Embryonic facial prominence (tissue), 1 donor: Measurements from ENCODE around the gene CAP2.
"Not testable (repeated sequence)": the region's sequence is repeated elsewhere in the genome, so short reads cannot be mapped to it uniquely, and the experiment has no call there.

Experiments used
- DNase-seq: peaks from one replicate; pipeline ENCODE4 v3.0.0-alpha.2; 2016; ENCODE audit errors: extremely low spot score

The CAP2 gene

DNA sequence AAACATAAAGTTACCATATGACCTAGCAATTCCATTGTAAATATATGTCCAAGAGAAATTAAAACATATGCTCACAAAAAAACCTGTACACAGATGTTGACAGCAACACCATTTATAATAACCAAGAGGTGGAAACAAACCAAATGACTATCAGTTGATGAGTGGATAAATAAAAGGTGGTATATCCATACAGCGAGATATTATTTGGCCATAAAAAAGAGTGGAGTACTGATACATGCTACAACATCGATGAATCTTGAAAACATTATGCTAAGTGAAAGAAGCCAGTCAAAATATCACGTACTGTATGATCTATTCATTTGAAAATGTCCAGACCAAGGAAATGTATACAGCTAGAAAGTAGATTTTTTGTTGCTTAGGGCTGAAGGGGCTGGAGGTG is 2.9 kb downstream of the CAP2 start:
- DNase-seq: no peak

- no peak for DNase-seq
Observed at GRCh38 chr6:17397764-17398194, 4.4 kb downstream of the CAP2 start.

DNA sequence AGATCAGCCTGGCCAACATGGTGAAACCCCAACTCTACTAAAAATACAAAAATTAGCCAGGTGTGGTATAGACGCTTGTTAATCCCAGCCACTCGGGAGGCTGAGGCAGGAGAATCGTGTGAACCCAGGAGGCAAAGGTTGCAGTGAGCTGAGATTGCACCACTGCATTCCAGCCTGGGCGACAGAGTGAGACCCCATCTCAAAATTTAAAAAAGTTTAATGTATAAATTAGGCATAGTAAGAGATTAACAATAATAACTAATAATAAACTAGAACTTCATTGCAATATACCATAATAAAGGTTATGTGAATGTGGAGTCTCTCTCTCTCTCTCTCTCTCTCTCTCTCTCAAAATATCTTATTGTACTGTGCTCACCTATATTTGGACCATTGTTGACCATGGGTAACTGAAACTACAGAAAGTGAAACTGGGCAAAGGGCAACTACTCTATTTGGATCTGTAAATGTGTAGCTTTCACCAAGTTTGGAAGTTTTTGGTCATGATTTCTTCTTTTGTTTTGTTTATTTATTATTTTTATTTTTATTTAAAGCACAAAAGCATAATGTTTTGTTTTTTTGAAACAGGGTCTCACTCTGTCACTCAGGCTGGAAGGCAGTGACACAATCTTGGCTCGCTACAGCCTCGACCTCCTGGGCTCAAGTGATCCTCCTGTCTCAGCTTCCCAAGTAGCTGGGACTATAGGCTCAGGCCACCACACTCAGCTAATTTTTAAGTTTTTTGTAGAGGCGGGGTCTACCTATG is 12.0 kb downstream of the CAP2 start:
- not testable (repeated sequence) for DNase-seq

- no peak for DNase-seq
Observed at GRCh38 chr6:17405944-17406245, 12.5 kb downstream of the CAP2 start.

DNA sequence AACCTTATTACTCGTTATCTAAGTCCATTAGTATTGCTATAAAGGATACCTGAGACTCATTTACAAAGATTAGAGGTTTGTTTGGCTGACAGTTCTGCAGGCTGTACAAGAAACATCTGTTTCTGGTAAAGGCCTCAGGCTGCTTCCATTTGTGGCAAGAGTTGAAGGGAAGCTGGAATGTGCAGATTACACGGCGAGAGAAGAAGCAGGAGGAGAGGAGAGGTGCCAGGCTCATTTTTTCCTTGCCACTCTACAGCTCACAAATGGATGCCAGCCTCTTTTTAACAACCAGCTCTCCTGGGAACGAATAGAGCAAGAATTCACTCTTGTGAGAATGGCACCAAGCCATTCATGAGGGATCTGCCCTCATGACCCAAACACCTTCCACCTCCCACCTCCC is 14.7 kb downstream of the CAP2 start:
- no peak for DNase-seq

- DNase-seq: no peak
Observed at GRCh38 chr6:17410281-17410680, 16.9 kb downstream of the CAP2 start.

GRCh38 chr6:17413313-17413750 is 19.9 kb downstream of the CAP2 start:
- DNase-seq: no peak

- not testable (repeated sequence) for DNase-seq
Observed at GRCh38 chr6:17414395-17414794, 21.0 kb downstream of the CAP2 start.

- no peak for DNase-seq
Observed at GRCh38 chr6:17415321-17415720, 21.9 kb downstream of the CAP2 start.

DNA sequence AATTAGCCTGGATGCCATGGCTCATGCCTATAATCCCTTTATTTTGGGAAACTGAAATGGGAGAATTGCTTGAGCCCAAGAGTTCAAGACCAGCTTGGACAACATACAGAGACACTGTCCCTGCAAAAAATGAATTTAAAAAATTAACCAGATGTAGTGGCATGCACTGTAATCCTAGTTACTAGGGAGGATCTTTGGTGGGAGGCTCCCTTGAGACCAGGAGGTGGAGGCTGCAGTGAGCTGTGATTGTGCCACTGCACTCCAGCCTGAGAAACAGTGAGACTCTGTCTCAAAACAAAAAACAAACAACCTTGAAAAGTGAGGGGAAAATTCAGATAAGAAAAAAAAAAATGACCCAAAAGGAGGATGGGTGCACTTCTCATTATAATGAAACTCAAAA is 23.4 kb downstream of the CAP2 start:
- DNase-seq: no peak

DNA sequence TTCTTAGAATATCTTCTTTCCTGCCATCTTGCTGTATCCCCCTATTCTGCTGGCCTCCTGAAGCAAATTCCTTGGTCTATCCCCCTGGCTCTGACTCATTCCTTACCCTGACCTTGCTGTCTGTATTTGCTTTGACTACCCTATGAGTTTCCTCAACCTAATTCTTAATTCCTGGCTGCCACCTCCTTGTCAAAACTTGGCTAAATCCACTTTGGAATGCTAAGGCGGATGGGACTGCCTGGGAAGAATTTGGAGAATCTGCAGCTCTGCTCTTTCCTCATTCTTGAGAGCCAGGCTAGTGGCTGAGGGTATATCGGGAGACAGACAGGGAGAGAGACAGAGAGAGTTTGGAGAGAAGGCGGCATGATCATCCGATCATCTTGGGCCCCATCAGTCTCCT is 24.4 kb downstream of the CAP2 start:
- DNase-seq: peak; percentile 16

- peak; percentile 18 for DNase-seq
Observed at GRCh38 chr6:17418281-17419188, 25.1 kb downstream of the CAP2 start.

DNA sequence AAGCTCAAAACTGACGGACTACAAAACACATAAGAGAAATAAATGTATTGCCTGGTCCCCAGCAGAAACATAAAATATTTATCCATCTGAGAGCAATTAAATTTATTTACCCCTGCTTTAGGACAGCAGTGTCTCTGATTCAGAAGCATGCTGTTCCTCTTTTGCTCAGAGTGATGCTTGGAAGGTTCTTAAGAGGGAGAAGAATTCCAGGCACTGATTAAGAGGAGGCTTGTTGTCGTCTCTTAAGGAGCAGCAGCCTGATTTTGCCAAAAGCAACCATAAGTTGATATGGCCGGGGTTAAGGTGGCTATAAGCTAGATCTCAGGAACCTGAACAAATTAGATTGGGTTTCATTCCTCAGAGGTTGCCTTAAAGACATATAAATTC is 25.8 kb downstream of the CAP2 start:
- no peak for DNase-seq

DNA sequence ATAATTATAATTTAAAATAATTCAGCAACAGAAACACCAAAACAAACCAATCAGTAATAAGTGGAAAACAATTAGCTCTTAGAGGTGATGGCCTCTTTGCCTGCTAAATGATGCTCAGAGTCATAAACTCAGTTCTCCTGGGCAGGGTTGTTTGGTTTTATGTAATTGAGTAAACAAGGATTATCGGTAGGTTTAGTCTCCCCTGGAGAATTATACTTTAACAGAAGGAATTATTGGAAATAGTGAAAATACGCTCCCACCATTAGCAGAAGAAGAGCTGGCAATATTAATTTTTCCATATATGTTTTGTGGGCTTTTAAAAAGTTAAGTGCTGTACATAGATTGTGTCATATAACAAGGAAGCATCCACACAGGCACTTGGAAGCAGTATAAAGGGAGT is 27.0 kb downstream of the CAP2 start:
- DNase-seq: no peak

DNA sequence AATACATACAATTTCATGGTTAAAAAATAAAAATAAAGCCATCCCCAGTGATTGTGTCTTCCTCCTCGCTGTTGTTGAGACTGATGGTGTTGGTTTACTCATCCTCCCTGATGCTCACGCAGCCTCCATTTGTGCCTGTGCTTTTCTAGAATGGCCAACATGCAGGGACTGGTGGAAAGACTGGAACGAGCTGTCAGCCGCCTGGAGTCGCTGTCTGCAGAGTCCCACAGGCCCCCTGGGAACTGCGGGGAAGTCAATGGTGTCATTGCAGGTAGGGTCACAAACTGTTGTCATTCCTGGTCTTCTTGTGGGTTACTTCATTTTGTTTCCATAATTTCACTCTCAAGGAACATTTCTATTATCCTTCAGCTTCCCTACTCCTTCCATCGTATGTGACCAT is 28.0 kb downstream of the CAP2 start:
- DNase-seq: no peak

DNA sequence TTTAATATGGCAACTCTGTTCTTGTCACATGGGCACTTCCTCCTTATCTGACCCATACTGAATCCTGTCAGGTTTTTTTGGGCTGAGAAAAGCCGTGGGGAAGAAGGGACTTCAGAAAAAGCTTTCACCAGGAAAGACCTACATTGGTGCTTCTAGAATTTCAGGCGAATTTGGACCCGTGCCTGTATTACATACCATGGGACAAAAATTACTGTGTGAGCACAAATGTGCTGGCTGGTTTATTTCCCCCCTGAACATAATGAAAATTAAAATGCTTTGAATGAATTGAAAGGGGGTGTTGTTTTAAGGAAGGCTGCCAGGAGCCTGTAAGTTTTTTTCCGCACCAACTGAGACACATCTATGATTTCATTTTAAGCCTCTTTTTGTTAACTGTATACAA is 29.6 kb downstream of the CAP2 start:
- no peak for DNase-seq

- no peak for DNase-seq
Observed at GRCh38 chr6:17427062-17427461, 33.7 kb downstream of the CAP2 start.

- DNase-seq: no peak
Observed at GRCh38 chr6:17427617-17428016, 34.2 kb downstream of the CAP2 start.

DNA sequence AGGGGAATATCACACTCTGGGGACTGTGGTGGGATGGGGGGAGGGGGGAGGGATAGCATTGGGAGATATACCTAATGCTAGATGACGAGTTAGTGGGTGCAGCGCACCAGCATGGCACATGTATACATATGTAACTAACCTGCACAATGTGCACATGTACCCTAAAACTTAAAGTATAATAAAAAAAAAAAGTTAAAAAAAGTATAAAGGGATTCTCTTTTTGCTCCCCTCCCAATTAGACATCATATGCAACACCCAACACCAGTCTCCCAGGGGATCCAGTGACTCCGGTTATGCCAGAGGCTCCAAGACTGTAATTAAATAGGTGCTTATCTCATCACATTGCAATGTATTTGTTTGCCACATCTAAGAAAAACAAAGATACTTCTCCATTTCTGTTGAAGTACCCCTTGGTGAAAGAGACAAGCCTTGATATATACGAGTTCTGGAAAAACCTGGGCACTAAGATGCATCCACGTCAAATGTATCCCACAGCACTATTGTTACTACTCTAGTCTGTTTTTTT is 35.3 kb downstream of the CAP2 start:
- DNase-seq: not testable (repeated sequence)

GRCh38 chr6:17429383-17430061 is 36.1 kb downstream of the CAP2 start:
- no peak for DNase-seq

DNA sequence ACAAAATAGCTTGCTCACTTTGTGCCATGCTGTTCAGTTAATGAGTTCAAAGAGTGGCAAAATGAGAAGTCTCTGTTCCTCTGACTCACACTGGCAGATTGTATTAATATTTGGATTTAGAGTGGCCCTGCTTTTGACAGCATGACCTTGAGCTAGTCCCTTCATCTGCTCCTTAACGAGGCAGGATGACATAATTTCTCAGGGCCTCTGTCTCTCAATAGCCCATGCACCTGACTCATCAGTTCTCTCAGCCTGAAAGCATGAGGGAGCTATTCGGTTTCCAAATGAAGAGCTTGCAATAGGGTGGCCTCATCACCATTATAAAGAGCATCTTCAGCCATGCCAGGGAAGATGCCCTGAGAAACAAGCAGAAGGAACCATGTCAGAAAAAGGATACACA is 38.2 kb downstream of the CAP2 start:
- DNase-seq: no peak

DNA sequence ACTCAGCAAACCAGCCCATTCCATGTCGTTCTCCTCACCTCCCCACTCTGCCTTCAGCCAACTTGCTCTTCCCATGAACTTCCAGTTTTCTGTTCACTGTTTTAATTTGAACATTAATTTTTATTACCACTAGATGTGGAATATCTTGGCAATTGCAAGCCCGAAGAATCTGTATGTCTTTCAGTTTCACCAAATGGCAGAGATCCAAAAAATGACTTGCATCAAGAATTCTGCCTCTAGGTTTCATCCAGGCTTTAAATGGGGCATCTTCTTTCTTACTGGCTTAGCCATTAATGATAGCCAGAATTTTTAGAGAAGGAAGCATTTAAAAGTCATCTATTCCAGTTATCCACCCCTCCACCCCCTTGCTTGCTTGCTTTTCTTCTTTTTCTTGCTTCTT is 39.0 kb downstream of the CAP2 start:
- no peak for DNase-seq
